ENCODE measurements around the gene HECTD4. TPM values are rescaled to one million over a fixed set of nuclear protein-coding genes. Genes with fewer than 3 reads are reported as not detected.
A peak's percentile ranks its signal among the peaks of the same experiment; 100 is the strongest.
"Not testable (repeated sequence)": the region's sequence is repeated elsewhere in the genome, so short reads cannot be mapped to it uniquely, and the experiment has no call there.

Gene HECTD4
- total RNA-seq, 2 experiments from 2014 or later: 22.2 to 23.8 TPM

DNA sequence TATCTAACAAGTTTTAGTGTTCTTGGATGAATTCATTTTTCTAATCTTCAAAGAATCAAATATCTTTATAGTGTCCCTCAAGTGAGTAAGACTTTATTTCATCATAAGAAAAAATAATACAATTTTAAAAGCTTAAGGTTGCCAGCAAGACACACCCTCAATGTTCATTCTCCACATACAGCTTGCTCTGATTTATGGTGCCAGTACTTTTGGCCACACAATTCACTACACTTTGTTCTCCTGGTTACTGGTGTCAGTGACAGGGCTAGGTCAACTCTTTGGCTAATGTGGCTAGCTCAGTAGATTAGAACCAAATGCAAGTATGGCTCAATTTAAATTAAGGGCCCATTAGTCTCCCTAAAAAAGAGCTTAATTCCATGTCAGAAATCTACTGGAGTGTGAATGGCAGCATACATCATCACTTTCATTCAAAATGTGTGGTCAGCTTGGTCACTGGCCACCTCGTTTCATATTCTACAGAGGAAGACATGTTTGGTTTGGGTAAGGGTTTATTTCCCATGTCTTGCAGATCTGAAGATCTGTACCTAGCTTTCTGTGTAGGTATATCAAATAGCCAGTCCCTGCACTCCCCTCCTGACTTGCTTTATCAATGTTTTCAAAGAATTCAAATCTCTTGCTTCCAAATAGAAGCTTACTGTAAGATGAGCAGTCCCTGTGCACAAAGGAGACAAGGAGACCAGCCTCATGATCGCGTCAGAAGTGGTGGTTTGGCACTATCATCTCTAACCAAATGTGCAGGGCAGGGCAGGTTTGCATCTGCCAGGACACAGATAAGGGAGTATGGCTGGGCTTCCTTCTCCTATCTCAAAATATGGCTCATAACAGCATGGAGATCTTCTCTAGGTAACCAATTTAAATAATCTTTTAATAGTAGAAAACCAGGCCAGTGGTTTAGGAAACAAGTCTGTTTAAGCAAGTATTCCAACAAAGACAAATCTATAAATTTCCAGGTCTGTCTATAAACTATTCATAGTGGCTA, 31.3 kb downstream of the HECTD4 start:
- CTCF ChIA-PET: interaction anchor here (1.1 to 1.4 kb wide), 3 partner anchors 36 to 256 kb away, joined by 3 to 4 read pairs (median 3); no protein-coding TSS in a partner anchor
- intact Hi-C loops (cut with DNase I, micrococcal nuclease): no loop called here
- Mint-ChIP-seq H3K36me3 (ENCODE audit: low read depth) (no peaks in the 10 kb centered on the region), H3K27ac (no peak overlapping the region), H3K4me3 (no peak overlapping the region), H3K27me3 (no peaks in the 10 kb centered on the region), H3K4me1 (peaks cover 29% of the 10 kb centered on the region), H3K9me3 (ENCODE audit: low read depth) (no peaks in the 10 kb centered on the region)
- DNase-seq (no peak), ATAC-seq (no peak)
- POLR2A ChIA-PET: interaction anchor here (0.5 kb wide), 1 partner anchor 53 kb away, joined by 9 read pairs; no protein-coding TSS in a partner anchor

DNA sequence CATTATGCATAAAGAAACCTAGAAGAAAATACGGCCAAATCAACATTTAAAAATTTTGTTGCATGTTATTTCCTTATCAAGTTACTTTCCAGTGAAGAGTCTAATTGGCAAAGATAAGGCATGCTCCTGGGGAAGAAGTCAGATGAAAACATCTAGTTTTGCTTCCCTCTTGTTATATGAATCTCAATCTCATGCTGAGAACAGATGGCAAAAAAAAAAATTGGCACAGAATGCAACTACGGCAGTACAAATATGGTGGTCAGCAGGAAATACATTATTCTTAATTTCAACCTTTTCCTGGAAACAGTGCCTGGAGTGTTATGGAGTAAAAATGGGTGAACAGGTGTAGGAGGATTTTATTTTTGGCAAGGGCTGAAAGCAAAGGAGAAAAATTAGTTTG, 32.8 kb downstream of the HECTD4 start:
- no peak for DNase-seq
- no peak for ATAC-seq
- no peaks in the 10 kb centered on the region for H3K9me3 Mint-ChIP-seq (ENCODE audit: low read depth)
- H3K4me1 Mint-ChIP-seq: peaks cover 26% of the 10 kb centered on the region
- ChIA-PET CTCF (no interaction called here), POLR2A (no interaction called here)
- no peaks in the 10 kb centered on the region for H3K36me3 Mint-ChIP-seq (ENCODE audit: low read depth)
- H3K27ac Mint-ChIP-seq: no peak overlapping the region
- H3K4me3 Mint-ChIP-seq: no peak overlapping the region
- H3K27me3 Mint-ChIP-seq: no peaks in the 10 kb centered on the region
- intact Hi-C loops (cut with DNase I, micrococcal nuclease): no loop called here

DNA sequence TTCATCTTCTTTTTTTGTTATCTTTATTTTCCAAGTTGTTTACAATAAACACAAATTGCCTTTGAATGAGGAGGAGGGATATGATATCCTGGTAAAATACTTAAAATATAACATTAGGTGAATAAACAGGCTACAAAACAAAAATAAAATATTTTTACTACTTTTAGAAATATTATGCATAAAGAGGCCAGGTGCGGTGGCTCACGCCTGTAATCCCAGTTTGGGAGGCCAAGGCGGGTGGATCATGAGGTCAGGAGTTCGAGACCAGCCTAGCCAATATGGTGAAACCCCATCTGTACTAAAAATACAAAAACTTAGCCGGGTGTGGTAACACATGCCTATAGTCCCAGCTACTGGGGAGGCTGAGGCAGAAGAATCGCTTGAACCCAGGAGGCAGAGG, 33.3 kb downstream of the HECTD4 start:
- H3K36me3 Mint-ChIP-seq (ENCODE audit: low read depth); ATAC-seq; H3K27me3 Mint-ChIP-seq; H3K27ac Mint-ChIP-seq; DNase-seq; H3K9me3 Mint-ChIP-seq (ENCODE audit: low read depth); H3K4me3 Mint-ChIP-seq; intact Hi-C loops (cut with DNase I, micrococcal nuclease); CTCF ChIA-PET: not testable (repeated sequence)
- peaks cover 25% of the 10 kb centered on the region for H3K4me1 Mint-ChIP-seq
- POLR2A ChIA-PET: interaction anchor here (0.6 kb wide), 1 partner anchor 15 kb away, joined by 3 read pairs; no protein-coding TSS in a partner anchor

DNA sequence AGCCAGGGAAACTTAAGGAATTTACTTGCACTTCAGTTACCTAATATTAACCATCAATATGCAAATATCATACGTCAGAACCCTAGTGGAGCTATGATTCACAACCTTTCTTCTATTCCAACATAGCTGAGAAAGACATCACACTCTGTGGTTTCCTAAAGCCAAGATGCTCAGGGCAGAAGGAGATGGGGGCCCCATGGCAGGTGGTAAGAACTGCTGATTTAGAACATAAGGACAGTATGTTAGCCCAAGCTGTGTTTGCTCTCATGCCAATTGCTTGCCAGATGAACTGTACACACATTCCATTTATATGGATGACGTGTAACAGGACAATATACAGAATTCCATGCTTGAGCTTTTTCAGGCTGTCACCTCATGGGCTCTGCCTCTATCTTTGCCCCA, 34.6 kb downstream of the HECTD4 start:
- Mint-ChIP-seq H3K27ac (no peak overlapping the region), H3K36me3 (ENCODE audit: low read depth) (no peaks in the 10 kb centered on the region), H3K4me1 (peaks cover 17% of the 10 kb centered on the region), H3K9me3 (ENCODE audit: low read depth) (no peaks in the 10 kb centered on the region), H3K4me3 (no peak overlapping the region), H3K27me3 (no peaks in the 10 kb centered on the region)
- peak; percentile 40 for DNase-seq
- CTCF ChIA-PET: interaction anchor here (1.3 to 1.4 kb wide), 2 partner anchors 11 to 149 kb away, joined by 3 to 5 read pairs; no protein-coding TSS in a partner anchor
- ATAC-seq: peak; percentile 78
- intact Hi-C loops (cut with DNase I, micrococcal nuclease): no loop called here
- POLR2A ChIA-PET: no interaction called here

DNA sequence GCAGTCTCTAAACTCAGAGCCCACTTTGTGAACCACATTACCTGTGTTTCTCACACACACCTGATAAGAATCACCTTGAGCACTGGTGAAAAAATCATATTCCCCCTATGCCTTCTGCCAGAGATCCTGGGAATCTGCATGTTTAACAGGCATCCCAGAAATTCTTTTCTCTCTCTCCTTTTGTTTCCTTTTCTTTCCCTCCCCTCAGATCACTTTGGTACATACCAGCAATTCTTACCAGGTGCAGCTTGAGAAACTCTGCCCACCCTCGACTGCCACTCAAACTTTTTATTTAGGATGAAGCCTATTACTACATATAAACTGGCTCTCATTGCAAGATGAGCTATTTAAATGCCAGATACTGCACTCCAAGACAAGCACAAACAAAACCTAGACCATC, 36.0 kb downstream of the HECTD4 start:
- CTCF ChIA-PET: interaction anchor here (0.8 to 1.3 kb wide), 2 partner anchors 148 to 282 kb away, joined by 3 read pairs; no protein-coding TSS in a partner anchor
- H3K27ac Mint-ChIP-seq: no peak overlapping the region

DNA sequence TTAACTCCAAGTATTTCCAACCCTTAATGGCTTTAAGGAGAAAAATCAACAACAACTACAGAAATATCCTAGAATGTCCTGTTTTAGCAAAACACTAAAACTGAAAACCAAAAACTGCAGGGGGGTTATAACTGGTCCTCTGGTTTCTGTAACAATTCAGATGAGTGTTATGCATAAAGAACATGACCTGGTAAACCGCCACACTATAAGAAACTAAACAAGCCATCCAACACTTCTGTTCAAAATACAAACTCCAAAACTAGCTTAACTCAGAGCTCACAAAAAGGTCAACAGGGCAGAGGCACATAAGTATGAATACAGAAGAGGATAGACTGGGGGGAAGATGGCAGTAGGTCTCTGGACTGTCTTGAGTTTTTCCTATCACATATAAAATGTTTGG, 38.0 kb downstream of the HECTD4 start:
- ChIA-PET POLR2A (interaction anchor here (0.7 kb wide), 1 partner anchor 185 kb away, joined by 5 read pairs; no protein-coding TSS in a partner anchor), CTCF (interaction anchor here (0.6 to 1.0 kb wide), 2 partner anchors 8 to 769 kb away, joined by 3 read pairs; no protein-coding TSS in a partner anchor)

More for the DNA sequence above, 36.0 kb downstream of the HECTD4 start:
- POLR2A ChIA-PET: no interaction called here
- Mint-ChIP-seq H3K36me3 (ENCODE audit: low read depth) (no peaks in the 10 kb centered on the region), H3K4me1 (peaks cover 23% of the 10 kb centered on the region), H3K27me3 (no peaks in the 10 kb centered on the region), H3K9me3 (ENCODE audit: low read depth) (no peaks in the 10 kb centered on the region), H3K4me3 (no peak overlapping the region)
- intact Hi-C loops (cut with DNase I, micrococcal nuclease): no loop called here
- no peak for ATAC-seq
- no peak for DNase-seq

DNA sequence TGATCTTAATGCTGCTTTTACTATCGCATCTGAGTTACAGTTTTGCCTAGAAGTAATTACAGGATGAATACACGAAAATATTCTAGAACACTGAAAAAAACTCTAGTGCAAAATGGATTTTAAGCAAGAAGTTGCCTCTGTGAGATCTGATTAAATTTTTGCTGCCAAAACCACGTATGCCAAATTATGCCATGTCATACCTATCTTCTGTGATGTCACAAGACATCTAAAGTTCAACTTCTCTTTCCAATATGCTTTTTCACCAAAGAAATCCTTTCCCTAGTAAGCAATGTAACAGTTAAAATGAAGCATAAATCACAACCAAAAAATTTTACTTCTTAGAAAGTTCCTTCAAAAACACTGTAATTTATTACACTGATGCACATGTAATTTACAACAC, 39.6 kb downstream of the HECTD4 start:
- intact Hi-C loops (cut with DNase I, micrococcal nuclease): no loop called here
- Mint-ChIP-seq H3K9me3 (ENCODE audit: low read depth) (no peaks in the 10 kb centered on the region), H3K36me3 (ENCODE audit: low read depth) (no peaks in the 10 kb centered on the region), H3K4me3 (no peak overlapping the region), H3K27me3 (no peaks in the 10 kb centered on the region), H3K27ac (no peak overlapping the region), H3K4me1 (peaks cover 18% of the 10 kb centered on the region)
- ChIA-PET CTCF (no interaction called here), POLR2A (no interaction called here)
- no peak for DNase-seq
- no peak for ATAC-seq

More for the DNA sequence above, 38.0 kb downstream of the HECTD4 start:
- no peaks in the 10 kb centered on the region for H3K36me3 Mint-ChIP-seq (ENCODE audit: low read depth)
- ATAC-seq (no peak), DNase-seq (no peak)
- H3K4me1 Mint-ChIP-seq: peaks cover 21% of the 10 kb centered on the region
- H3K27ac Mint-ChIP-seq: no peak overlapping the region
- no peaks in the 10 kb centered on the region for H3K9me3 Mint-ChIP-seq (ENCODE audit: low read depth)
- H3K4me3 Mint-ChIP-seq: no peak overlapping the region
- intact Hi-C loops (cut with DNase I, micrococcal nuclease): no loop called here
- no peaks in the 10 kb centered on the region for H3K27me3 Mint-ChIP-seq

DNA sequence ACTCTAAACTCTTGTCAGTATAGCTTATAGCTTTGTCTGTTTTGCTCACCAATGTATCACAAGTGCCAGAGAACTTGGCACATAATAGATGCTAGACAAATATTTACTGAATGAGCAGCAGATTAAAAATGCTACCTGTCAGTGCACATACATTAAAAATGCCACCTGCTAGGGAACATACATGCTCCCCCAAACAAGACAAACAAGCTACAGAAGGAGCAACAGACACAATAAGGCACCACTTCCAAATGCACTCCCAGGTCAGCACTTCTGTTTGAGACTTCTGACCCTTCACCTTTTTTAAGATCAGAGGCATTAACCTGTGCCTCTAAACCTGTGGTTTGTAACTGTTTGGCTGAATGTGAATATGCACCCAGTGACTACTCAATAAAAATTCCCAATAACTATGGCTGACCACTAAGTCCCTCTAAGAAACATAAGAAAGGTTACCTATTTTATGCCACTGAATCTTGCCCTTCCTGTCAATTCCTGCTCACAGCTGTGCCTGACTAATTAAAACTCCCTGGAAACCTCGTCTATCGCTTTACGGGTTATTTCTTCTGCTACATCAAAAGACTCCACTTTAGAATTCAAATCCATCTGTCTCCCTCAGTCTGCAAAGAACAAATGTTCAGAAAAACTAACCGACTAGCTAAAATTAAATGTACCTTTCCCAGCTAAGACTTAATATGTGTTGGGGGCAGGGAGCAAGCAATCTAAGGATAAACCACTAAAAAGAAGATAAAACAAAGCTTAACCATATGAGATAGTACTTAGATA, 41.0 kb downstream of the HECTD4 start:
- ATAC-seq (no peak), DNase-seq (no peak)
- ChIA-PET CTCF (interaction anchor here (1.3 to 1.4 kb wide), 2 partner anchors 12 to 32 kb away, joined by 6 to 7 read pairs; no protein-coding TSS in a partner anchor), POLR2A (no interaction called here)
- Mint-ChIP-seq H3K9me3 (ENCODE audit: low read depth) (no peaks in the 10 kb centered on the region), H3K4me3 (no peak overlapping the region), H3K4me1 (peaks cover 12% of the 10 kb centered on the region), H3K36me3 (ENCODE audit: low read depth) (no peaks in the 10 kb centered on the region), H3K27ac (no peak overlapping the region), H3K27me3 (no peaks in the 10 kb centered on the region)
- intact Hi-C loops (cut with DNase I, micrococcal nuclease): no loop called here

DNA sequence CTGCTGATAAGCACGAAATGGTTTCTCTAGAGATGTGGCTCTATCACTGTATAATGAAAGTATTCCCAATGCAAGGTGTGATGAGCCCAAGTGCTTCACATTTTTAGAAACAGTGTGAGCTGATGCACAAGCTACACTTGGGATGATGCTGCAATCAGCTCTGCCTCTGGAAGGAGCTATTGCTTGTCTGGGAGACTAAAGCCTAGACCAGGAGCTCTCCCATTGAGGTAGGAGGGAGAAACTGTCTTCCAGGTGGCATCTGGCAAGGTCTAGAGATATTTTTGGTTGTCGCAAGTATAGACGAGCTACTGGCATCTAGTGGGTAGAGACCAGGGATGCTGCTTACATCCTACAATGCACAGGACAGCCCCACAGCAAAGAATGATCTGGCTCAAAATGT, 42.0 kb downstream of the HECTD4 start:
- Mint-ChIP-seq H3K4me3 (no peak overlapping the region), H3K27me3 (no peaks in the 10 kb centered on the region), H3K4me1 (peaks cover 12% of the 10 kb centered on the region), H3K36me3 (ENCODE audit: low read depth) (no peaks in the 10 kb centered on the region), H3K27ac (no peak overlapping the region), H3K9me3 (ENCODE audit: low read depth) (no peaks in the 10 kb centered on the region)
- intact Hi-C loops (cut with DNase I, micrococcal nuclease): no loop called here
- DNase-seq (no peak), ATAC-seq (no peak)
- ChIA-PET CTCF (interaction anchor here (0.6 to 1.1 kb wide), 2 partner anchors 13 to 47 kb away, joined by 3 to 4 read pairs; no protein-coding TSS in a partner anchor), POLR2A (no interaction called here)

DNA sequence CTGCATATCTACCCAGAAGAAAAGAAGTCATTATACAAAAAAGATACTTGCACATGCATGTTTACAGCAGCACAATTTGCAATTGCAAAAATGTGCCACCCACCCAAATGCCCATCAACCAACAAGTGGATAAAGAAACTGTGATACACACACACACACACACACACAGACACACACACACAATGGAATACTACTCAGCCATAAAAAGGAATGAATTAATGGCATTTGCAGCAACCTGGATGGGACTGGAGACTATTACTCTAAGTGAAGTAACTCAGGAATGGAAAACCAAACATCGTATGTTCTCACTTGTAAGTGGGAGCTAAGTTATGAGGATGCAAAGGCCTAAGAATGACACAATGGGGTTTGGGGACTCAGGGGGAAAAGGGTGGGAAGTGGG, 47.2 kb downstream of the HECTD4 start:
- CTCF ChIA-PET; intact Hi-C loops (cut with DNase I, micrococcal nuclease); H3K9me3 Mint-ChIP-seq (ENCODE audit: low read depth); DNase-seq; H3K27ac Mint-ChIP-seq; H3K27me3 Mint-ChIP-seq; H3K4me1 Mint-ChIP-seq; H3K4me3 Mint-ChIP-seq; ATAC-seq; H3K36me3 Mint-ChIP-seq (ENCODE audit: low read depth): not testable (repeated sequence)
- POLR2A ChIA-PET: interaction anchor here (0.7 kb wide), 1 partner anchor 46 kb away, joined by 3 read pairs; no protein-coding TSS in a partner anchor

DNA sequence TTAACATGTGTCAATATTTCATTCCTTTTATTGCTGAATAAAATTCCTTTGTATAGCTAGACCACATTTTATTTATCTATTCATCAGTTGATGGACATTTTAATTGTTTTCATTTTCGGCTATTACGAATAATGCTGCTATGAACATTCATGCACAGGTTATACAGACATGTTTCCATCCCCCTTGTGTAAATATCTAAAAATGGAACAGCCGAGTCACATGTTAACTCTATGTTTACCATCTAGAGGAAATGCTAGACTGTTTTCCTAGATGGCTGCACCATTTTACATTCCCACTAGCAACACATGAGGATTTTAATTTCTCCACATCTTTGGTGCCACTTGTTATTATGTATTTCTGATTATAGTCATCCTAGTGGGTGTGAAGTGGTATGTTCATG, 49.2 kb downstream of the HECTD4 start:
- Mint-ChIP-seq H3K4me1 (no peaks in the 10 kb centered on the region), H3K27me3 (no peaks in the 10 kb centered on the region), H3K9me3 (ENCODE audit: low read depth) (no peaks in the 10 kb centered on the region), H3K36me3 (ENCODE audit: low read depth) (no peaks in the 10 kb centered on the region), H3K4me3 (no peak overlapping the region), H3K27ac (no peak overlapping the region)
- ATAC-seq: no peak
- POLR2A ChIA-PET: no interaction called here
- no peak for DNase-seq
- intact Hi-C loops (cut with DNase I, micrococcal nuclease): no loop called here
- CTCF ChIA-PET: no interaction called here

Data from activated CD4-positive, alpha-beta T cell treated with anti-CD3 and anti-CD28 coated beads for 36 hours (primary cell).